Measurements from ENCODE around the gene ZBTB32.

Gene ZBTB32

DNA sequence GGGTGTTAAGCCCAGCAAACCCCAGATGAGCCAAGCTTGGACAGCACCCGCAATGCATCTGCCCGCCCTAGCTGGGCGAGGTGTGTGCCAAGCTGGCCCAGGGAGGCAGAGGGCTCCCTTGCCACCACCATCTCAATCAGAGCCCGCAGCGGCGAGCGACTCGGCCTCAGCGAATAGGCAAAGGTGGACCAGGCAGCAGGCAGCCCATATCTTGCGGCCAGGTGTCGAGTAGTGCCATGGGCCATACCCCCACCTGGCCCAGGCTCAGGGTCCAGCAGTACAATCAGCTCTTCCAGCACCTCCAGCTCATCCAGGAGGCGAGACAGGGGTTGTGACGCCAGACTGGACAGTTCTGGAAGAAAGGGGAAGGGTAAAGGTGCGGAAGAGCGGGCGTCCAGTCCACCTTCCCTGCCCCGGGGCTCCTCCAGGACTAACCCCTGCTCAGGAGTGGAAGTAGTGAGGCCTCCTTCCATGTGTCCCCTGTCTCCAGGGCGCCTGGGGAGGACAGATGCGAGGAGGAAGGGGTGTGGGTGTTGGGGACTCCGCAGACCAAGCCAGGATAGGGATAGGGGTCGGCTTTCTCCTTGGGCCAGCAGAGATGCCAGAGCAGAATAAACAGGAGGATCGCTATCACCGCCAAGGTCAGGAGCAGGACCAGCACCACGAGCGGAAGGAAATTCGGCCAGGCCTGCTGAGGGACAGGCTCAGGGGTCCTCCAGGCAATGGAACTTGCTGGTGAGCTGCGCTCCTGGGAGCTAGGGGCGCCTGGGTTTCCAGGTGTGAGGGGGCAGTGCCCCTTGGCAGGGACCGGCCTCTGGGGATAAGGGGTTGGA is 35.1 kb downstream of the ZBTB32 start:
- DNase-seq = no peak

DNA sequence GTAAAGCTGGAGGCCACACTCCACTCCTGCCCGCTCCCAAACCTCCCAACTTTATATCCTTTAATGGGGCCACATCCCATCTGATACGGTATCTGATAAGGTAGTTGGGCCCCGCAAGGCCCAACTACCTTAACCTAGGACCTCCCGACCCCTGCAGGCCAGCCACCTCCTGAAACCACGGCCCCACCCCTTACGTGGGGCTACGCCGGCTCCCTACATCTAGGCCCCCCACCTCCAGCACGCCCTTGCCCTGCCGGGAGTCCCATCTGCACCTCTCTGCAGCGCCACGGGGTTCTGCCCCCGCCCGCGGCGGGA is 35.7 kb downstream of the ZBTB32 start:
- DNase-seq = no peak

DNA sequence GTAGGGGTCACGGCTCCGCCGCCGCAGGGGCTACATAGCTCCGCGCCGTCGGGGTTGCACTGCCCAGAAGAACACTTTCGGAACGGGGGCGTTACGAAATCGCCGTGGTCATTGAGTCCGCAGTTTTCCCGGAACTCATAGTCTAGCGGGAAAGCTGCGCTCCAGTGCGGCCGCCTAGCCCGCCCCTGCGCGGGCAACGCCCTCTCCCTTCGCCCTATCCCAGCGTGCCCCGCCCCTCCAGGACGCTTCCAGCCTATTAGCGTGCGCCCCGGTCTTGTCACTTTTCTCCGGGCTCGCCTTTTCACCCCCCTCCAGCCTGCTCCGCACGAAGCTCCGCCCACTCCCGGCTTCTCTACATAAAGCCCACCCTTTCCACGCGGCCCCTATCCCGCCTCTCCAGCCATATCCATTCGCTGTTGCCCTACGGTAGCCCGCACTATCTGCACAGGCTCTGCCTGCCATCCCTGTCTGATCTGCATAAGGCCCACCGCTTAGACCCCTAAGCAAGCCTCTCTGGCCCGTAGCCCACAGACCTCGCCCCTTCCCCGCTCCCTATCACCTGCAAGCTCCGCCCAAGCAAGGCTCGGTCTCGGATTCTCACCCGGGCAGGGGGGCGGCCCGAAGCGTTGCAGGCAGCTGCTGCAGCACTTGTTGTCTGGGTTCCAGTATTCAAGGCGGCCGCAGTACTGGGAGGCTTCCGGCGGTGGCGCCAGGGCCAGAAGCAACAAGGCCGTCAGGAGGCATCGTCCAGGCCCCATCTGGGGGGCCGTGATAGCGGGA is 36.3 kb downstream of the ZBTB32 start:
- DNase-seq = peak; percentile 100

DNA sequence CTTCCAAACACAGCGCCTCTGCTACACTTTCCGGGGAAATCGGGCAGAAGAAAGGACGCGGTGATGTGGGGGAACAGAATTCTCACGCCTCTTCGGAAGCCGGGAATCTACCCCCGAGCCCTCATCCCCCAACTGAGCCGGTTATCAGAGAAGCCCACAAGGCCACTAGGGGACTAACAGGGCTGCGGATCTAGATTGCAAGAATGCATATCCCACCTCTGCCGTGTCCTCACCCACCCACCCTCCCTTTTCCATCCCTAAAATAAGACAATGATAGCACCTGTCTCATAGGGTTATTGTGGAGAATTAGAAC is 36.8 kb downstream of the ZBTB32 start:
- no peak for DNase-seq

GRCh38 chr19:35742121-35742724 is 37.9 kb downstream of the ZBTB32 start, which contains the start of gene IGFLR1:
TSS of gene IGFLR1 (minus strand) at chr19:35742452. CDS start at chr19:35741180, 1,272 bp downstream.
- DNase-seq = no peak

DNA sequence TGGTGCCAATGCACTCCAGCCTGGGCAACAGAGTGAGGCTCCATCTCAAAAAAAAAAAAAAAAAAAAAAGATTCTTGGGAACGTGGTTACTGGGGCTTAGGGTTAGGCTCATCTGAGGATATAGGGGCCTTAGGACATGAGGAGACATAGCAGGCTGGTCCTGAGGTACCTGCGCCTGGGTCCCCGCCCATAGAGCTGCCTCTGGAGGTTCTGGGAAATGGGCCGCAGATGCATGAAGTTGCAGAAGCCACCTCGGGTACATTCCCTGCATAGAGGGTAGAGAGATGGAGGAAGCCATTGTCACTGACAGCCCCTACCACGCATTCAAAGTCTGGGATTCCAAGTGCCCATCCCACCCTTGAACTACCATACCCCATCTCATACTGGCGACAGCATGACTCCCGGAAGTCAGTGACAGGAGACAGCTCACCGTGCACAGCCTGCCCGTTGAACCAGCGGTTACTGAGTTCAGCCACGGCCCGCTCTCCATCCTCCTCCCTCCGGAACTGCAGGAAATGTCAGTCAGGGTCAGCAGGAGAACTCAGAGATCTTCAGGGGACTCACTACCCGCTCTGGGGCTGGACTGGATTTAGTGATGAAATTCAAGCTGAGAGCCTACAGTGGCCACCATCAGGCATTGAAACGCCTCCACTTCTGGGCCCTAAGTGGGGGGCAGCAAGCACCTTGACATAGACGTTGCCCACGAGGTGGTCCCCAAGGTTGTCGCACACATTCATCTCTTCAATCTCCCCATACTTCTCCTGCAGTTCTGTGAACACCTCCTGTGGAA is 39.5 kb downstream of the ZBTB32 start:
- DNase-seq = no peak

- DNase-seq = peak; percentile 81
Measured at GRCh38 chr19:35744430-35745327, 40.3 kb downstream of the ZBTB32 start.

- DNase-seq = peak; percentile 94
Measured at GRCh38 chr19:35745328-35746086, 41.1 kb downstream of the ZBTB32 start, which contains the start of the genes PSENEN and U2AF1L4. TSS of gene PSENEN (plus strand) at chr19:35745651. CDS start at chr19:35745931, 280 bp downstream. TSS of gene U2AF1L4 (minus strand) at chr19:35745418. CDS start at chr19:35745391, 27 bp downstream.

GRCh38 chr19:35746087-35746462 is 41.7 kb downstream of the ZBTB32 start:
- no peak for DNase-seq

DNA sequence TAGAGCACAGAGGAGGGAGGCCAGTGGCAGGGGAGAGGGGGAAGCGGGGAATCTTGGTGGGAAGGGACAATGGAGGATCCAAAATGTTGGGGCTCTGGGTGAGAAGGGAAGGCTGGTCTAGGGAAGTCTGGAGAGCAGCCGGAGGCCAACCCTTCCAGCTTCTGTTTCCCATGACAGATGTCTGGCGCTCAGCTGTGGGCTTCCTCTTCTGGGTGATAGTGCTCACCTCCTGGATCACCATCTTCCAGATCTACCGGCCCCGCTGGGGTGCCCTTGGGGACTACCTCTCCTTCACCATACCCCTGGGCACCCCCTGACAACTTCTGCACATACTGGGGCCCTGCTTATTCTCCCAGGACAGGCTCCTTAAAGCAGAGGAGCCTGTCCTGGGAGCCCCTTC is 42.2 kb downstream of the ZBTB32 start:
- DNase-seq = no peak

DNA sequence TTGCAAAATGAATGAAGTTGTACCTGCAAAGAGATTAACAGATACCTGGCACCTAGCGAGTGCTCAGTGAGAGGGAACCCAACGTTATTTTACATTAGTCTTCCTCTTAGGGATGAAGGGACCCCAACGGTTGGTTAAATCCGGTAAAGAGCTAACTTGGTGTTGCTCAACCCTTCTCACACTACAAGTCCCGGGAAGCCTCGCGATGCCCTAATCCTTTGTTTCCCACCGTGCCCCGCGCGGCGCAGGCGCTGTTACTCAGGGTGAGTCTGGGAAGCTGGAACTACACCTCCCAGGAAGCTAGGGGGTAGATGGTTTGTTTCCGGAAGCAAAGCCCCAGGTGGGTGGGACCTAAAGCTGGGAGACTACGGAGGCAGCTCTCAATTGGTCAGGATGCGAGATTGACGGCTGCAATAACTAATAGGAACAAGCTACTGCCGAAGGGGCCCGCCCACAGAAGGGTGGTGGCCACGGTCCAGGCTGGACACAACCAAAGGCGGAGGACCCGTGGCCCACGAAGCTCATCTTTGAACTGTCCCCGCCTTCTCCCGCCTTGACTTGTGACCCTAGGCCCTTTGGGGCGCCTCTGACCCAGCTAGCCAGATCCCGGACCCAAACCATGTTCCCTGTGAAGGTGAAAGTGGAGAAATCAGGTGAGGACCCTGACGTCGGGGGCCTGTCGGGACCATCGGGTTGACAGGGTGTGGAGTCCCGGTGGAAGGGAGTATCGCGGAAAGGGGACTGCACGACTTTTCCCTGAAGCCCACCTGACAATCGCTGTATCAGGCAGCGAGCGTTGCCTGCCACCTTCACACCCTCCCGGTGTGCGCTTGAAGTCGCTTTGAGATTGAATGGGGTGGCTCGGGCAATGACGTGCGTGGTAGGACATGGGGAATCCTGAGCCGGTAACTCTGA is 44.0 kb downstream of the ZBTB32 start, which contains the start of gene LIN37:
Gene LIN37 (plus strand): TSS at position 471 of the 915 bp plus-strand sequence. CDS start 149 bp downstream, at position 620.
- peak; percentile 90 for DNase-seq

DNA sequence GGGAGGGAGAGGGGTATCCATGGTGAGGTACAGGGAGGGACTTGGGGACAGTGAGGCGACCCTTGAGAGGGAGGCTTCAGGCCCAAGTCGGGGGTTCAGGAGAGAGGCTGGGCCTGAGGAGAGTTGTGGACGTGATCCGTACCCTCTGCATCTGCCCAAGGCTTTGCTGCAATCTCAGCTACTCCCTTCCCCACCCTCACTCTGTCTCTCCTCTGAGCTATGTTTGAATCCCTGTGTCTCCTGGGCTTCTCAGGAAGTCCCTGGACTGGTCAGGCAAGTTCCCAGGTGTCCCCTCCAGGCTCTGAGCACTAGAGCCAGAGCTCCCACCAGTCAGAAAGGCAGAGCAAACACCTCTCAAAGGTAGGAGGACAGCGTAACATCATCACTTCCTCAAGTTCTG is 45.8 kb downstream of the ZBTB32 start:
- DNase-seq = no peak

- no peak for DNase-seq
Measured at GRCh38 chr19:35751839-35752745, 47.7 kb downstream of the ZBTB32 start.

DNA sequence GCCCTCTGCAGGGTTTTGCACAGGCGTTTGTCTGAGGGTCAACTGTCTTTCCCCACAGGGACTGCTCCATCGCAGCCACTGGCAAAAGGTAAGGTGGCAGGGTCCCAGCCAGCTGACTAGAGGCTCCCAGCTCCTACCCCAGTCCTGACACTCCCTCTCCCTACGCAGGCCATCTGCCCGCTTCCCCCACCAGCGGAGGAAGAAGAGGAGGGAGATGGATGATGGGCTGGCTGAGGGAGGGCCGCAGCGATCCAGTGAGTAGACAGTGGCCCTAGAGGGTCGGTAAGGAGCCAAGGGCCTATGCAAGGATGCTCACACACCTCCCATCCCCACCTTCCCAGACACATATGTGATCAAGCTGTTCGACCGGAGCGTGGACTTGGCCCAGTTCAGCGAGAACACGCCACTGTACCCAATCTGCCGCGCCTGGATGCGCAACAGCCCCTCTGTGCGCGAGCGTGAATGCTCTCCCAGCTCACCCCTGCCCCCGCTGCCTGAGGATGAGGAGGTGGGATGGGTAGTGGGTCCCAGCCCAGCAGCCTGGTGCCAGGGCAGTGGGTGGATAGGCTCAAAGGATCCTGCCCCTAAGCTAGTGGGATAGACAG is 48.5 kb downstream of the ZBTB32 start:
- no peak for DNase-seq

DNA sequence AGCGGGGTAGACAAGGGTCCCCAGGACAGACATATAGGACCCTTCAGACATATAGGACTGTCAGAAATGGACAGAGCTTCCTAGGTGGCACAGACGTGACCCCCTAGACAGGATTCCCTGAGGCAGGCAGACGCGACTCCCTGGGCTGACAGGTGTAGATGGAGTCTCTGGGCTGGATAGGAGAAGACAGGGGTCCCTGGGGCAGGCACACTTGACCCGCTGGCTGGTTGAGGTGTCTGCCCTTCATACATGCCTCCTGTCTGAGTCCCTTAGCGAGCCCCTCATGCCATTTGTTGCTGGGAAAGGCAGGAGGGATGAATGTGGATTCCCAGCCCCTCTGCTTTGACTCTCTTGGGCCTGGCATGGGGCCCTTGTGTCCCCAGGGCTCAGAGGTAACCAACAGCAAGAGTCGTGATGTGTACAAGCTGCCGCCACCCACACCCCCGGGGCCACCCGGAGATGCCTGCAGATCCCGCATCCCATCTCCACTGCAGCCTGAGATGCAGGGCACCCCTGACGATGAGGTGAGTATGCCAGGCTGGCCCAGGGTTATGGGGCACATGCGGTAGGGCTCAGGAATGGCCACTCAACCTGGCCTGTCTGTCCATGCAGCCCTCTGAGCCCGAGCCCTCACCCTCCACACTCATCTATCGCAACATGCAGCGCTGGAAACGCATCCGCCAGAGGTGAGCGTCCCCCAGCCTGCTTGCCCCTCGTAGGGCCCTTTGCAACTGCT is 49.4 kb downstream of the ZBTB32 start:
- no peak for DNase-seq

DNA sequence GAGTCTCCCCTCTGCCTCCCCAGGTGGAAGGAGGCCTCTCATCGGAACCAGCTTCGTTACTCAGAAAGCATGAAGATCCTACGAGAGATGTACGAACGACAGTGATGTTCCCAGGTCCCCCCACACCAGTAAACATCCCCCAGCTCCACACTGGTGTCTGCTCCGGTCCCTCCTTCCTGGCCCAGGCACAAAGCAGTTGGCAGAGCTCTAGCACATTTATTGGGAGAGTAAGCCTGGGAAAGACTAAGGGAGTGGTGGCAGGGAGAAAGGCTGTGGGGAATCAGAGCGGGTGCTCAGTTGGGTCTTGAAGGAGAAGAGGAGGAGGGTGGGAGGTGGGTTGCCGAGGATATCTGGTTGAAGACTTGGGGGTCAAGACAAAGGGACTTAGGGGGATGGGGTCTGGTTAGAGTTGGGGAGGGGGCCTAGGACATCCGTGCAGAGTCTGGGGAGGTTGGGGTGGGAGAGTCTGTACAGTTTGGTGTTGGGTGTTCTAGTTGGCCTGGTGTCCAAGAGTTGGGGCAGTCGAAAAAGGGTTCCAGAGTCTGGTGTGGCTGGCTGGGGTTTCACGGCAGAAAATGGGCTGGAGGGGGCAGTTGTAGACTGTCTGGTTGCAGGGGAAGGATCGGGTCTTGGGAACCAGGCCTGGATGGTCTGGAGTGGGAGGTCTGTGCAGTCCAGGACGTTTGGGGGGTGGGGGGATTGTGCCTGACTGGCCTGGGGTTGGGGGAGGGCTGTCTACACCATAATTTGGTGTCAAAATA is 50.2 kb downstream of the ZBTB32 start:
- DNase-seq = peak; percentile 24

DNA sequence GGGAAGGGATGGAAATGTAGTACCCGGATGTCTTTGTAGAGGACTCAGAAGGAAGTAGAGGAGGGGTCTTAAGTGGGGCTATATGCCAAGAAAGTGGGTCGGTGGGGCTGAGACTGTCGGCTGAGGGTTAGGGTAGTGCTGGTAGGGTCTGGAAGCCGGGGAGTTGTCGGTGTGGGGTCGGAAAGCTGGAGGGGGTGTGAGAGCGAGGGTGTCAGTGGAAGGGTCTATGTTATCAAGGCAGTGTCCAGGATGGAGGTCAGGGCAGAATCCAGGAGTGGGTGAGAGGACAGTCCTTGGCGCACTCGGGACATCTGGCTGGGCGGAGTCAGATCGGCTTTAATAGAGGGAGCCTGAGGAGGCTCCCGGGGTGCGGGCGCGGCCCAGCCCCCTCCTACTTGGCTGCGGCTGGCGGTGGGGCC is 50.8 kb downstream of the ZBTB32 start:
- DNase-seq = no peak
